B cell (primary cell): Measurements from ENCODE around the gene IGSF8.

Experiments
- EZH2 ChIP-seq: IDR thresholded peaks from 2 replicates; pipeline ENCODE4 v1.6.1; 2012; ENCODE audit warnings: borderline replicate concordance, low read depth, mild to moderate bottlenecking, moderate library complexity, low read length; ENCODE audit not compliant: insufficient read depth, poor library complexity, severe bottlenecking
- TF ChIP-seq, protein P1 (sequence below): fragments of 200-600 bp; IDR thresholded peaks from one replicate; pipeline ENCODE4 v1.8.0; 2022; ENCODE audit warnings: antibody characterized with exemption, mild to moderate bottlenecking

- TF ChIP-seq, protein P1, sequence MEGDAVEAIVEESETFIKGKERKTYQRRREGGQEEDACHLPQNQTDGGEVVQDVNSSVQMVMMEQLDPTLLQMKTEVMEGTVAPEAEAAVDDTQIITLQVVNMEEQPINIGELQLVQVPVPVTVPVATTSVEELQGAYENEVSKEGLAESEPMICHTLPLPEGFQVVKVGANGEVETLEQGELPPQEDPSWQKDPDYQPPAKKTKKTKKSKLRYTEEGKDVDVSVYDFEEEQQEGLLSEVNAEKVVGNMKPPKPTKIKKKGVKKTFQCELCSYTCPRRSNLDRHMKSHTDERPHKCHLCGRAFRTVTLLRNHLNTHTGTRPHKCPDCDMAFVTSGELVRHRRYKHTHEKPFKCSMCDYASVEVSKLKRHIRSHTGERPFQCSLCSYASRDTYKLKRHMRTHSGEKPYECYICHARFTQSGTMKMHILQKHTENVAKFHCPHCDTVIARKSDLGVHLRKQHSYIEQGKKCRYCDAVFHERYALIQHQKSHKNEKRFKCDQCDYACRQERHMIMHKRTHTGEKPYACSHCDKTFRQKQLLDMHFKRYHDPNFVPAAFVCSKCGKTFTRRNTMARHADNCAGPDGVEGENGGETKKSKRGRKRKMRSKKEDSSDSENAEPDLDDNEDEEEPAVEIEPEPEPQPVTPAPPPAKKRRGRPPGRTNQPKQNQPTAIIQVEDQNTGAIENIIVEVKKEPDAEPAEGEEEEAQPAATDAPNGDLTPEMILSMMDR = no peak
- TF ChIP-seq EZH2 = no peak
Observed at GRCh38 chr1:160064746-160065145, 33.7 kb downstream of the IGSF8 start.
